Measurements from ENCODE around the gene SYNJ2.

SYNJ2 gene

DNA sequence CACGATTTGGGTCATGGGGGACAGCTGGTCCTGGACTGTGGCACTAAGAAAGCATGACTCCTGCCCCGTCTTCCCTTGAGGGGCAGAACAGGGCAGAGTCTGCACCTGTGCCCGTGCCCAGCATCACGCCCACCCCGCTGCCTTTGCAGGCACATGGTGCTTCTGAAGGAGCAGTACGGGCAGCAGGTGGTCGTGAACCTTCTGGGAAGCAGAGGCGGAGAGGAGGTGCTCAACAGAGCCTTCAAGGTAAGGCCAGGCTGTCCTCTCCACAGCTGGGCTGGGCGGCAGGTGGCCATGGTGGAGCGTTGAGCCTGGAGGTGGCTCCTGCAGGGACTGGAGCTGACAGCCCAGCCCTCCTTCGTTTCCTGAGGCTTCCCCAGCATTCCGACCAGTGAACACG is 77.4 kb downstream of the SYNJ2 start:
- DNase-seq (ENCODE audit: low read depth in 2 of 2), result no peak

DNA sequence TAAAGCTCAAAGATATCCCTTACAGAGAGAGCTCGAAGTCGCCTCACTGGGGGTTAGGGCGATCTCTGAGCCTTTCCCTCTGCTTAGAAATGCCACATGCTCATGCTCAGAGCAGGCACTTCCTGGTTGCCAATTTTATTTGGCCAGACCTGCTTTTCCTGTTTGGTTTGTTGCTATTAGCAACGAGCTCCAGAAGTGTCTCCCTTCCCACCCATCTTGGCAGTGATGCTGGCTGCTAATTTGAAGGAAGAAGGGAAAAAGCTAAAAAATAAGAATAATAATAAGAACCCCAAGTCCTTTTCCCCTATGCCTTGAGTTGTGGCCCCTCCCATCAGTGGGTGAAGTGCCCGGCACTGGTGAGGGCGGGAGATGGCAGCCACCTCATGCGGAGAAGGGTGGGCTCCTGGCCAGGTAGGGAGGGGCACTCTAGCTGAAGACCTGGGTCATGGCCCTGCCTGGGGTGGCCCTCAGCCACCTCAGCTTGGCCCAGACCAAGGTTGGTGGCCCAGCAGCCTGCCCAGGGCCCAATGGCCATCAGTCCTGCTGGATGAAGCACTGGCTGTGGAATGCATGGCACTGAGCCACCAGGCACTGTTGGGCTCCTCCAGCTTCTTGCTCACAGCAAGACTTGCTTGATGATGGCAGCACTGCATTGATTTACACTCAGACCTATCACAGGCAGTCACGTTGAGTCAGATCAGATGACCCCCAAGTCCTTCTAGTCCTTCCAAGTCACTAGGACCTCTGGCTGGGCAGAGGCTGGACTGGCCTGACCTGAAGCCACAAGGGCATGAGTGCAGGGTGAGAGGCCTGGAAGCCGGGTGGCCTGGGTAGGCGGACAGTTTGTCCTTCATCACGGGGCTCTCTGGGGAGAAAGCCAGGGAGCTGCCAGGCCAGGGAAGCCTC is 79.0 kb downstream of the SYNJ2 start:
- no peak for DNase-seq (ENCODE audit: low read depth in 2 of 2)

DNA sequence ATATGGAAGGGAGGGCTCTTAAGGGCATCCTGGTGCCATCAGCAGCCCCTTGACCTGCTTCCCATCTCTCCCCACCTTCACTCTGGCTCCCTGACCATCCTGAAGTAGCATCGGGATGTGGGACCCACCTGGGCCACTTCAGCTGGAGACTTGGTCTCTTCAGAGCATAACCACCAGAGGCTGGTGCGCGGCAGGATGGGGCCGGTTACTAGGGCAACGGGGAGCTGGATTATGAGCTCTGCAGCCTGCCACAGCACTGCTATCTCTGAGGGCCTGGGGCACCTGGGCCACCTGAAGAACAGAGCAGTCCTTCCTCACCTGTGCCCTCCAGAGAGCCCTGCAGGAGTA is 79.7 kb downstream of the SYNJ2 start:
- no peak for DNase-seq (ENCODE audit: low read depth in 2 of 2)

DNA sequence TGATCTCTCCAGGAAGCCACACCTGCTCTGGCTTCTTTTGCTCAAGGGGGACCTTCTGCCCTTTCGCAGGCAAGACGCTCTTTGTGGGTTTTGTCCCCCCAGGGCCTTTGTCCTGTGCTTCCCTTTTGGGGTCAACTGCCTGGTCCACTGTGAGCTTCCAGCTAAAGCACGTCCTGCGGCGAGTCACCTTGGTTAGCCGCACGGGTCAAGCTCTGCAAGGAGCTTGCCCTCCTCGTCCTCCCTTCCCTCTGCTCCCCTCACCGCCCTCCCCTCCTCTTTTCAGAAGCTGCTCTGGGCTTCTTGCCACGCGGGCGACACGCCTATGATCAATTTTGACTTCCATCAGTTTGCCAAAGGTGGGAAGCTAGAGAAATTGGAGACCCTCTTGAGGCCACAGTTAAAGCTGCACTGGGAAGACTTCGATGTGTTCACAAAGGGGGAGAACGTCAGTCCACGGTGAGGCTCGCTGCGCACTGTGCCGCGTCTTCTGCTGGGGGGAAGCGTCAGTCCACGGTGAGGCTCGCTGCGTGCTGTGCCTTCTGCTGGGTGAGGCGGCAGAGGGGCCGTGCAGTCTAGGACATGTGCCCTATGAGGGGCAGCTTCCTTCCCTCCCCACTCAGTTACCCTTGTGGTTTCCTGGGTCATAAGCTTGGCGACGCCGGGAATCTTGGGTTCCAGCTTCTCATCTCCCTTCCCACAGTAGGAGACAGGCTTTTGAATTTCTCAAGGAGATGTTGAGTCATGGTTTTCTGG is 80.2 kb downstream of the SYNJ2 start:
- no peak for DNase-seq (ENCODE audit: low read depth in 2 of 2)

DNA sequence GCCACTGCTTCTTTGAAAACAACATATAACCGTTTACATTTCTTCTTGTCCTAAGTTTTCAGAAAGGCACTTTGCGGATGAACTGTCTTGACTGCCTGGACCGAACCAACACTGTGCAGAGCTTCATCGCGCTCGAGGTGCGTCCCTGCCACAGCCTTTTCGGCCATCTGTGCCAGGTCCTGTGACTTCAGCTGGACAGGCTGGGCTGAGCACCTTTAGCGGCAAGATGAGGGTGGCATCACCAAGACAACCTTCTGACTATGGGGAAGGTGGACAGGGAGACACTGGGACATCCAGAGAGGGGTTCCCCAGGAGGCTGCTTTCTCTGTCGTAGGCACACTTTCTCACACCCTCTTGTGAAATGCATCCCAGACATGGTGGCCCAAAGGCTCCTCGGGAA is 82.1 kb downstream of the SYNJ2 start:
- DNase-seq (ENCODE audit: low read depth in 2 of 2), result no peak

DNA sequence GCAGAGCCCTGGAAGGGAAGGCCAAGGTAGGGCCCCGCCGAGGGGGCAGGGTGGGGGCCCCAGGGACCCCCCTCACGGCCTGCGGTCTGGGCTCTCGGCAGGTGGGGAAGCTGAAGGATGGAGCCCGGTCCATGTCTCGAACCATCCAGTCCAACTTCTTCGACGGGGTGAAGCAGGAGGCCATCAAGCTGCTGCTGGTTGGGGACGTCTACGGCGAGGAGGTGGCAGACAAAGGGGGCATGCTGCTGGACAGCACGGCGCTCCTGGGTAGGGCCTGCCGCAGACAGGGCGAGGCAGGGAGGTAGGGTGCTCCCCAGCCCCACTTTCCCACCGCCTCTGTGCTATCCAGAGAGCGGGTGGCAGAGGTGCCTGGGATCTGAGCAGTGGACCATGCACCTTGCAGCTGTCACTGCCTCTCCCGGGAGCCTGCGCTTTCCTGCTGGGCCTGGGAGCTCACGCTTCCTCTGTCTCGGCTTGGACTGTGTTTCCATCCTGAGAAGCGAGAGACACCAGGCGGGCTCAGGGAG is 83.1 kb downstream of the SYNJ2 start:
- no peak for DNase-seq (ENCODE audit: low read depth in 2 of 2)

DNA sequence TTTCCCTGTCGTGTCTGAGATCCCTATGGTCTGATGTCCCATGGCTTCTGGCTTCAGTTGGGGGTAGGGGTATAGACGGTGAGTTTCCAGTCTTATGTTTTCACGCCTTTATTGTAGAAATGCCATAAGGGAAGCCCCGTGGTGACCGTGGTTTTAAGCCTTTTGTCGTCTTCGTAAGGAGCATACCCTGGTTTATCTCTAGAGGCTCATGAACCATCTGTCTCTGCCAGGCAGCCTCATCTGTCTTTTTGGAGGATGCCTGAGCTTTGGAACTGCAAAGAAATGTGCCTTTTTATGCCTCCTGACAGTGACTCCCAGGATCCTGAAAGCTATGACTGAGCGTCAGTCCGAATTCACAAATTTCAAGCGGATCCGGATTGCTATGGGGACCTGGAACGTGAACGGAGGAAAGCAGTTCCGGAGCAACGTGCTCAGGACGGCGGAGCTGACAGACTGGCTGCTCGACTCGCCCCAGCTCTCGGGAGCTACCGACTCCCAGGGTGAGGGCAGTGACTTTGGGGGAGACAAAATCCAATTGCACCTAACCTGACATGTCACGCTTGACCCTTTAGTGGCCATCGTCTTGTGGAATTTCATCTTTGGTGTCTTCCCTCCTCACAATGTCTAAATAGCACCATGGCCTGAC is 84.6 kb downstream of the SYNJ2 start:
- DNase-seq (ENCODE audit: low read depth in 2 of 2), result no peak

DNA sequence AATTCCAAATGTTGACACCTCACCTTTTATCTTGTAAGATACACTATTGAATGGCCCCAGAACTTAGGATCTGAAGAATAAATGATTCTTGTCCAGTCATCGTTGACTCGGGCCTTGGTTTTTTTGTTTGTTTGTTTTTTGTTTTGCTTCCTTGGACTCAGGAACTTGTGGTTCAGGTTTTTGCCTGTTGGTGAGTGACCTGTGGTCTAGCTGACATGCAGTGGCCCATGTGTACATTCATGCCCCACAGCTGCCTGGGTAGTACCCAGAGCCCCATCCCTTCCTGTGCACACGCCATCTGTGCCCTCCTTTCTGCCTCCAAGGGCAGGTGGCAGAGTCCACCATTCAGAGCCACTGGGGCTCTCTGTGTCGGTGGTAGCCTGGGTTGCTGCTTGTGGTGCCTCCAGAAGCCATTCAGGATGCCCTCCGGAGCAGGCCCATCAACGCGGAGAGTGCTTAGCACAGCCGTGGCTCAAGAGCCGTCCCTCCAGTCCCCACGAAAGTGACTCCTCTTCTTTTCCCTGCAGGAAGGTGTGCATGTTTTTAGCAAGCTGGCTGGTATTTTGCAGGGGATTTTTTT is 85.9 kb downstream of the SYNJ2 start:
- DNase-seq (ENCODE audit: low read depth in 2 of 2), result no peak

DNA sequence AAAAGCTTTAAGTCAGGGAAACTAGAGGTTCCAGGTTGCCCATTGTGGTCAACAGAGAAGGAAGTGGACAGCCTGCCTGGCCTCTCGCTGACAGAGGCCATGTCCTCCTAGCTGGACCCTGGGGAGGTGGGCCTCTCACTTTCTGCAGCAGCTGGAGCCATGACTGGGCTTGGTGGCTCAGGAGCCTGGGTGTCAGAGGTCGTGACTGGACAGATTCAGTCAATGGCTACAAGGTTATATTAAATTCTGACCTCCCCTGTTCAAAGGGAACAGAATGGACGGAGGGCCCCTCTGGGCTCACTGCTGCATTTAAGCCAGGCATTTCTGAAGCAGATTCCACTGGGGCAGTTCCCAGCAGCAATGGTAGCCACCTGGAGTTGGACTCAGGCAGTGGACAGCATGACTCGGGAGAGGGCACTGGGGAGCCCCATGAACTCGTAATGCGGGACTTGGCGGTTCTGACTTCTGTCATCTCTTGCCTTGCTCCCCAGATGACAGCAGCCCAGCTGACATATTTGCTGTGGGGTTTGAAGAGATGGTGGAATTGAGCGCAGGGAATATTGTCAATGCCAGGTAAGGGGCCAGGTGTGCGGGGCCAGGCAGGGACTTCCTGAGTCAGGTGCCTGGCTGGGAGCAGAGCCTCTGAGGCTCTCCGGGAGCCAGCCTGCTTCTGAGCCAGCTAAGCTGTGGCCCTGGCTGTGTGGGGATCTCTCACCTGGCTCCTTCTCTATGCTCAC is 86.7 kb downstream of the SYNJ2 start:
- no peak for DNase-seq (ENCODE audit: low read depth in 2 of 2)

DNA sequence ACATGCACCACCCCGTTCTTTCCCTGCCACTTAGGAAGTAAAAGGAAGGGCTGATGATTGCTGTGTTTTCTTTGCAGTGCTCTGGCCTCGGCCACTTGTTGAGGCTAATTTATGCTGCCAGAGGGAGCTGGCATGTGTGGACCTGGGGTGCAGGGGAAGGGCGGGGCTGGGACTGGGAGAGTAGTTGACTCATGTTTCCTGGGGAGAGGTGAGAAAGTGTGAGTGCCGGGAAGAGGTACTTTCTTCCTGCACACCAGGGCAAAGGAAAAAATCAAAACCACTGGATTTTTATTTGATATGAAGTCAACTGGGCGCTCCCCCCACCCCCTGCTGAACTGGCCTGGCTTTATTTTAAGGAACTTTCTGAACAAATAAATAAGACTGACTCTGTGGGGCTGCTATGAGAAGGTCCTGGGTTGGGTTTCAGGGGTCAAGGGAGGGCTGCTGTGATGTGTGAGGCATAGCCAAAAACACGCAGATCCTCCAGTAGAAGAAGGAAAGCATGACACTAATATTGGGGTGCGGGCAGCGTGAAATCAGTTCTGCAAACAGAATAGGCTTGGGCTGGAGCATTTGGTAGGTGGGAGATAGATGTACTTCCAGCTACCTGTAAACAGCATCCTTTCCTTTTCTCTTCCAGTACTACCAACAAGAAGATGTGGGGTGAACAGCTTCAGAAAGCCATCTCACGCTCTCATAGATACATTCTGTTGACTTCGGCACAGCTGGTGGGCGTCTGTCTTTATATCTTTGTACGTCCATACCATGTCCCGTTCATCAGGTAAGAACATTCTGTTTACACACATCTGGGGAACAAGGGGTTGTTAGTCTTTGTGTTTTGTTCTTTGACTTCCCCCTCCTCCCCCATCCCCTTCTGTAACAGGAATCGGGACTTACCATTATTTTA is 87.5 kb downstream of the SYNJ2 start:
- DNase-seq (ENCODE audit: low read depth in 2 of 2), result no peak

DNA sequence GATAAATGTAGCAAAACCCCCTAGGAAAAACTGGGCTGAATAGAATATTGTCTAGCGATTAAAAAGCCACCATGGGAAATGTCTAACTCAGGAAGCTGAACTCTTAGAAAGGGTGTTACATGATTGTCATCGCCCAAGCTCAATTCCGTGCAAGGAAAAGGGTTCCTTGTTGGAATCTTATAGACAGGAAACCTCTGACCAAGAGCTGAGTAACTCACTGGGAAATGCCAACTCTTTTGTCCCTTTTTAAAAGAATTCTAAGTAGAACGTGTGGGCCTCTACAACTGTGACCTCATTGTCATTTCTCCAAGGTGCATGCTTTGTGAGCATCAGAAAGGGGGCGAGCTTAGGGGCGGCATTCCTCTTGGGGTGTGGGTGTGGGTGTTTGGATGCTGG is 88.1 kb downstream of the SYNJ2 start:
- no peak for DNase-seq (ENCODE audit: low read depth in 2 of 2)

DNA sequence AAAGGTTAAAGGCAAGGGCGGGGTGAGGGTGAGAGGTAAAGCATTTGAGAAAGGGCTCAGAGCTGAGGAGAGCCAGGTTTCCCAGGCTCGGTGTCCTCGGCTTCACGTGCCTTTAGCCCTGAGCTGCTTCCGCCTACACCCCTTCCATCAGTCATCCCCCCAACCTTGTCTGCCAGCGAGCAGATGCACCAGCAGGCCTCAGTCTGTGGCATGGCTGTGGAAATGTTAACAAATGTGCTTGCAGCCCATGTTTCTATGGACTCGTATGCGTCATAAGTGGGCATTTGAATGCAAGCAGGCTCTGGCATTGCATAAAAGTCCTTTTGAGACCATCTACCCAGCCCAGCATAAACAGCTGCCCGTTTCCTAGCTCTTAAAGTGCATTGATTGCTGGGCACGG is 88.8 kb downstream of the SYNJ2 start:
- no peak for DNase-seq (ENCODE audit: low read depth in 2 of 2)

DNA sequence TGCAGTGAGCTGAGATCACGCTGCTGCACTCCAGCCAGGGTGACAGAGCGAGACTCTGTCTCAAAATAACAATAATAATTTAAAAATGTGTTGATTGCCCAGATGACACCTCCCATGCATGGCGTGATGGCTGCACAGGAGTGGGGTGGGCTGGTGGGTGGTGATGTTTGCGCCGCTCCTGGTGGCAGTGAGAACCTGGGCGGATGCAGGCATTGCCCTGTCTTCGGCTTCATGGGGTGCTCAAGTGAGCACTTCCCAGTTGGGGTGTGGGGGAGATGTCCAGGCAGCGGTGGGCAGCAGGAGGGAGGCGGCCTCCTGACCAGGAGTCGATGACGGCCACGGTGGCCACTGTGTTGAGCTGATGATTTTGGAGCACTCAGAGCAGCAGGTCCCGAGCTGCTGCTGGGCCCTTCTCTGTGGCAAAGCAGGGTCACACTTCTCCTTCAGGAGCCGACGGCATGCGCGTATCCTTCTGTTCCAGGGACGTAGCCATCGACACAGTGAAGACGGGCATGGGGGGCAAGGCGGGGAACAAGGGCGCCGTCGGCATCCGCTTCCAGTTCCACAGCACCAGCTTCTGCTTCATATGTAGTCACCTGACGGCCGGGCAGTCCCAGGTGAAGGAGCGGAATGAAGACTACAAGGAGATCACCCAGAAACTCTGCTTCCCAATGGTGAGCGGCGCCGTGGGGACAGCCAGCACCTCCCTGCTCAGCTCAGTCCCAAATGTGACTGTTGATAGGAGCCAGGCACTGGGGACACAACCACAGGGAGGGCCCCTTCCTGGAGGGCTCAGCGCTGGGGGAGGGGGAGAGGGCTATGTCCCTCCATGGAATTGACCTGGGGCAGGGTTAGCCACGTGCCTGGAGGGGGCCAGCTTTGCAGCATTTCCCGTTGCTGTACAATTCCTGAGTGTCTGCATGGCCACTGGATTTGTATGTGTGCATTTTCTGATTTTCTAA is 89.7 kb downstream of the SYNJ2 start:
- no peak for DNase-seq (ENCODE audit: low read depth in 2 of 2)

DNA sequence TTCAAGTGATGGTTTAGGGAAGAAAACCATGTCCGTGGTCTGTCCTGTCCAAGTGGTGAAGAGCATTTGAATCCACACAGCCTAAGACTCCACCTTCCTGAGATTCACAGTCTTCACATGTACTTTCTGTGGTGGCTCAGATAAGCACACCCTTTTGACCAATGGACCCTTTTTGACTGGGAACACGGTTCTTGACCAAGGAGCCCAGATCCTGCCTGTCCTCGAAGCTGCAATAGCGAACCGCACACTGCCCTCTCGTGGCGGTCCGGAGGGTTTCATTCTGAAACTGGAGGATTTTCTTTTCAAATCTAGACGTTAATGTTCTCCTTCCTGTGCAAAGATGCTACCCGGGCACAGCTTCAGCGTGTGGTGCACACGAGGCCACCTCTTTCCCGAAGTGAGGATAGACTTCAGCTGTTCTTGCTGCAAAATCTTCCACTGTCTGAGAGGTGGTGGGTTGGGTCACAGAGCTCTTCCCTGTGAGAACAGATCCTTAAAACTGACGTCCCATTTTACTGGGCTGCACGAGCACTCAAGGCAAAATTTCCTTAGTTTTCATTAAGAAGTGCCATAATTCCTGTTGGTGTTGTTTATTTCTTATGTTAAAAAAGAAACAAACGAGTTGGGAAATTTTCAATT is 90.5 kb downstream of the SYNJ2 start:
- DNase-seq (ENCODE audit: low read depth in 2 of 2), result peak; percentile 28 to 53

DNA sequence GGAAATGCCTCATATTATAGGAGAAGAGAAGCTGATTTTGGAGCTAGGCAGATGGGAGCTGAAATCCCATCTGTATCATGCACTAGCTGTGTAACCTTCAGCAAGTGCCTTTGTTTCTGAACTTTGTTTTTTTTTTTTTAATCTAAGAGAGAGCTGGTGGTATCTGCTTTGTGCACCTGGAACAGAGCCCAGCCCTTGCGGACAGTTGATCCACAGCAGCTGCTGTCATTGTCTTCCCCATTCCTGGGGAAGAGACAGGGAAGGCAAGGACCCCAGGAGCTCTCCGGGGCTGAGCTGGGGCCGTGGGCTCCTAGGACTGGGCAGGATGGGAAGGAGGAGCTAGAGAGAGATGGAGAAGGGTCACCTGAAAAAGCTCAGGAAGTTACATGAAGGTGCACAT is 92.1 kb downstream of the SYNJ2 start:
- no peak for DNase-seq (ENCODE audit: low read depth in 2 of 2)

DNA sequence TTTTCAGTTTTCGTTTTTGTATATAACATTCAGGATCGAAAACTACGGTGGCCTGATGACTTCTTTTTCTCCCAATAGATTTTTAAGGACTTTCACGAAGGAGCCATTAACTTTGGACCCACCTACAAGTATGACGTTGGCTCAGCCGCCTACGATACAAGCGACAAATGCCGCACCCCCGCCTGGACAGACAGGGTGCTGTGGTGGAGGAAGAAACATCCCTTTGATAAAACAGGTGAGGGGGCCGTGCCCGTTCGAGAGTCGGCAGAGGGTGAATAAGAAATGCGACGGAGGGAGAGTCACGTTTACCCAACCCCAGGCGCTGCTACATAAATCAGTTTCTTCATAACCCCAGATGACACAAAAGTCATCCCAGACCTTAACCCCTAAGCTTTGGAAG is 94.9 kb downstream of the SYNJ2 start:
- no peak for DNase-seq (ENCODE audit: low read depth in 2 of 2)

DNA sequence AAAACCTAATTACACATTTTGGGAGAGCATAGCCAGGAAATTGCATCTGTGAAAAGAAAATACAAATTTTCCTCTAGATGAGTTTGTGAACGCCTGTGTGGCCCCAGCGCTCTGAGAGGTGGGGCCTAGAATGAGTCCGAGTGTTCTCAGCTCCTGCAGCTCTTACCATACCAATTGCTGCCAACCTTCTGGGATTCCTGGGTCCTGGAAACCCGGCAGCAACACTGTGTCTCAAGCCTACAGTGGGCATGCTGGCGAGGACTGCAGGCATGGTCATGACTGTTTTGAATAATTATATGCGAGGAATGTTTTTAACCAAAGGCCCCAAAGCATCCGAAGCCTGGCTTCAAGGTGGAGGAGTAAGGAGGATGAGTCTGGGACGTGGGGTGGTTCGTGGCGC is 96.0 kb downstream of the SYNJ2 start:
- no peak for DNase-seq (ENCODE audit: low read depth in 2 of 2)

DNA sequence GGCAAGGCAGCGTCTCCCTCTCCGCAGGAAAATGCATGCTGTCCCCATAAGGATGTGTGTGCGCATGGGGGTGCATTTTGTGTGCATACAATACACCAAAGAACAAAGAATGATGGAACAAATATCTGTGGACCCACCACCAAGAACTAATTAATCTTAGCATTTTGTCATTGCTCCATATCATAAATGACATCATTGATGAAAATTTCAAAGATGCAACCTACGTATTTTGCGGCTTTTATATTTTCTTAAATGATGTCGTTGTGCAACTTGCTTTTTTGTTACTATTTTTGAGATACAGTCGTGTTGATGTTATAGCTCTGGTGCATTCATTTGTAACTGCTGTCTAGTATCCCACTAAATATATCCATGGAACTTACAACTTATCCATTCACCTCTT is 96.7 kb downstream of the SYNJ2 start:
- DNase-seq (ENCODE audit: low read depth in 2 of 2), result no peak
